Measurements from ENCODE around the gene ATP6V1C2. TPM values are rescaled to one million over a fixed set of nuclear protein-coding genes. Genes with fewer than 3 reads are reported as not detected.

ATP6V1C2 gene
- total and polyA plus RNA-seq, 2 experiments from 2014 or later: 0.14 to 2.1 TPM

GRCh38 chr2:10733566-10733925 lies 12.1 kb downstream of the ATP6V1C2 start:
- no peak overlapping the region for H3K27ac ChIP-seq (ENCODE audit: low read depth)
- H3K9me2 ChIP-seq (ENCODE audit: insufficient read depth): no peaks in the 10 kb centered on the region
- H3K4me3 Mint-ChIP-seq: no peak overlapping the region
- H4K20me1 ChIP-seq (replicated peaks; ENCODE audit: insufficient read depth): no peaks in the 10 kb centered on the region
- DNase-seq (ENCODE audit: low spot score) (no peak), ATAC-seq (no peak)
- TF ChIP-seq EZH2 (IDR thresholded peaks at IDR 0.05; ENCODE audit: low read depth, unreplicated experiment) (no peak), STAT1 (IDR thresholded peaks at IDR 0.05; ENCODE audit: unreplicated experiment) (no peak), EZH2phosphoT487 (IDR thresholded peaks at IDR 0.05; ENCODE audit: unreplicated experiment) (no peak), REST (IDR thresholded peaks at IDR 0.05; ENCODE audit: unreplicated experiment) (no peak), CTCF (conservative IDR thresholded peaks at IDR 0.05; ENCODE audit: low read depth in 2 of 2) (no peak), ETS1 (IDR thresholded peaks at IDR 0.05) (no peak), CREB1 (CRISPR knock-in tag; IDR thresholded peaks at IDR 0.05; ENCODE audit: low read depth) (no peak), ZNF462 (CRISPR knock-in tag; IDR thresholded peaks at IDR 0.05) (no peak)
- H3K79me2 ChIP-seq (replicated peaks; ENCODE audit: insufficient read depth): no peaks in the 10 kb centered on the region
- no peak overlapping the region for H3K27ac Mint-ChIP-seq
- no peak overlapping the region for H2AFZ ChIP-seq
- peaks cover 6% of the 10 kb centered on the region for H3K27me3 Mint-ChIP-seq (ENCODE audit: insufficient read depth, low read depth, poor library complexity)
- no peaks in the 10 kb centered on the region for H3K36me3 Mint-ChIP-seq (ENCODE audit: low read depth)
- no peaks in the 10 kb centered on the region for H3K4me1 ChIP-seq (ENCODE audit: insufficient read depth)
- no peaks in the 10 kb centered on the region for H3K36me3 ChIP-seq (ENCODE audit: insufficient read depth)
- peaks cover 4% of the 10 kb centered on the region; the same call in 1 of the 3 replicates for H3K4me1 Mint-ChIP-seq
- H3F3A ChIP-seq (replicated peaks; ENCODE audit: low read depth): no peaks in the 10 kb centered on the region
- no peaks in the 10 kb centered on the region for H3K9me3 Mint-ChIP-seq
- H3K27me3 ChIP-seq (ENCODE audit: insufficient read depth): no peaks in the 10 kb centered on the region
- H3K4me2 ChIP-seq: no peak overlapping the region
- no peak overlapping the region for H3K4me3 ChIP-seq
